Activated naive CD4-positive, alpha-beta T cell treated with anti-CD3 and anti-CD28 coated beads, Interleukin-2, amount 10 ng/mL, durations not matched to agents 7 days and 5 days (primary cell): Measurements from ENCODE around the gene CKM.
"Not testable (repeated sequence)": the region's sequence is repeated elsewhere in the genome, so short reads cannot be mapped to it uniquely, and the experiment has no call there.

Experiments used
- CTCF ChIA-PET: fragments of 350-600 bp; sonication (Branson Sonifier 250); formaldehyde crosslinking; loops from one replicate; lab custom pipeline; 2021; ENCODE audit warnings: antibody characterized with exemption; lab: Charles Lee
- DNase-seq: peaks from one replicate; pipeline ENCODE4 v3.0.0-alpha.2; 2020
- H3K27ac Mint-ChIP-seq: one replicate; pipeline ENCODE4 v1.8.0; 2021; ENCODE audit warnings: mild to moderate bottlenecking, moderate library complexity, mixed read lengths
- H3K27me3 Mint-ChIP-seq: one replicate; pipeline ENCODE4 v1.8.0; 2021; ENCODE audit warnings: mild to moderate bottlenecking, mixed read lengths
- H3K36me3 Mint-ChIP-seq: one replicate; pipeline ENCODE4 v1.8.0; 2021; ENCODE audit warnings: mixed read lengths
- H3K4me1 Mint-ChIP-seq: one replicate; pipeline ENCODE4 v1.8.0; 2021; ENCODE audit warnings: mixed read lengths
- H3K4me3 Mint-ChIP-seq: one replicate; pipeline ENCODE4 v1.8.0; 2021; ENCODE audit warnings: mild to moderate bottlenecking, moderate library complexity, mixed read lengths
- H3K9me3 Mint-ChIP-seq: one replicate; pipeline ENCODE4 v1.8.0; 2021; ENCODE audit warnings: mixed read lengths

Gene CKM

GRCh38 chr19:45278087-45278486, 44.6 kb downstream of the CKM start:
- H3K27ac Mint-ChIP-seq: no peak overlapping the region
- H3K27me3 Mint-ChIP-seq: no peaks in the 10 kb centered on the region
- CTCF ChIA-PET: no interaction called here
- no peaks in the 10 kb centered on the region for H3K9me3 Mint-ChIP-seq
- H3K4me3 Mint-ChIP-seq: no peak overlapping the region
- H3K4me1 Mint-ChIP-seq: no peaks in the 10 kb centered on the region
- DNase-seq: no peak
- peaks cover 12% of the 10 kb centered on the region for H3K36me3 Mint-ChIP-seq

- Mint-ChIP-seq H3K36me3 (peaks cover 14% of the 10 kb centered on the region), H3K4me1 (no peaks in the 10 kb centered on the region), H3K9me3 (no peaks in the 10 kb centered on the region), H3K27me3 (no peaks in the 10 kb centered on the region), H3K27ac (no peak overlapping the region), H3K4me3 (no peak overlapping the region)
- DNase-seq: no peak
- CTCF ChIA-PET: no interaction called here
Observed at GRCh38 chr19:45276284-45276687, 46.4 kb downstream of the CKM start.

GRCh38 chr19:45275370-45275971, 47.2 kb downstream of the CKM start:
- H3K36me3 Mint-ChIP-seq: peaks cover 14% of the 10 kb centered on the region
- H3K27ac Mint-ChIP-seq: no peak overlapping the region

DNA sequence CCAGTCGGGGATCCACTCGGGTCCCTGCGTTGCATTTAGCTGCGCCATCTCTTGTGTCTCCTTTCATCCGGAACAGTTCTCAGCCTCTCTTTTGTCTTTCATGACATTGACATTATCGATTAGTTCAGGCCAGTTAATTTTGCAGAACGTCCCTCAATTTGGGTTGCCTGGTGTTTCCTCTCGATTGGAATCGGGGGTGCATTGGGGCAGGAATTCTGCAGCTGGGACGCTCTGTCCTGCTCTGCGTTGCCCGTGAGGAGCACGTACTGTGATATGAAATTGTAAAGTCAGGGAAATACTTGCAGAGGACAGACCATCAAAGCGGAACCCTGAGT, 49.2 kb downstream of the CKM start:
- Mint-ChIP-seq H3K27ac (no peak overlapping the region), H3K4me1 (no peaks in the 10 kb centered on the region), H3K27me3 (no peaks in the 10 kb centered on the region), H3K4me3 (no peak overlapping the region), H3K36me3 (peaks cover 11% of the 10 kb centered on the region), H3K9me3 (no peaks in the 10 kb centered on the region)
- DNase-seq: no peak
- CTCF ChIA-PET: no interaction called here

More at GRCh38 chr19:45275370-45275971, 47.2 kb downstream of the CKM start:
- H3K27me3 Mint-ChIP-seq: no peaks in the 10 kb centered on the region
- no peak for DNase-seq
- CTCF ChIA-PET: no interaction called here
- no peak overlapping the region for H3K4me3 Mint-ChIP-seq
- no peaks in the 10 kb centered on the region for H3K4me1 Mint-ChIP-seq
- H3K9me3 Mint-ChIP-seq: no peaks in the 10 kb centered on the region

DNA sequence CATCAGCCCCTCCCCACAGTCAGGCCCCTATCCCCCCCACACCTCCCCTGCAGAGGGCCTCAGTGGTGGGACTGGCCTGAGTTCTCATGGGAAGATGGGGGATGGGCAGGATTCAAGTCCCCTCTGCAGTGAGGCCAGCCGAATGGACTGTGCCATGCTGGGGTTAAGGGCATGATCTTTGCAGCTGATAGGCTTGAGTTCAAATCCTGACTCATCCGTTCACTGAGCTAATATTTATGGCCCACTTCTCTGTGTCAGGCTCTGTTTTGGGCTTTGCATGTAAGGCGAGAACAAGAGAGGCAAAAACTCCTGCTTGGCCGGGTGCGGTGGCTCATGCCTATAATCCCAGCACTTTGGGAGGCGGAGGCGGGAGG, 51.0 kb downstream of the CKM start:
- H3K4me1 Mint-ChIP-seq: no peaks in the 10 kb centered on the region
- H3K4me3 Mint-ChIP-seq: no peak overlapping the region
- CTCF ChIA-PET: interaction anchor here (1.5 kb wide), 1 partner anchor 67 kb away, joined by 3 read pairs; no protein-coding TSS in a partner anchor
- DNase-seq: no peak
- H3K27me3 Mint-ChIP-seq: no peaks in the 10 kb centered on the region
- H3K27ac Mint-ChIP-seq: no peak overlapping the region
- no peaks in the 10 kb centered on the region for H3K9me3 Mint-ChIP-seq
- H3K36me3 Mint-ChIP-seq: peaks cover 9% of the 10 kb centered on the region

DNA sequence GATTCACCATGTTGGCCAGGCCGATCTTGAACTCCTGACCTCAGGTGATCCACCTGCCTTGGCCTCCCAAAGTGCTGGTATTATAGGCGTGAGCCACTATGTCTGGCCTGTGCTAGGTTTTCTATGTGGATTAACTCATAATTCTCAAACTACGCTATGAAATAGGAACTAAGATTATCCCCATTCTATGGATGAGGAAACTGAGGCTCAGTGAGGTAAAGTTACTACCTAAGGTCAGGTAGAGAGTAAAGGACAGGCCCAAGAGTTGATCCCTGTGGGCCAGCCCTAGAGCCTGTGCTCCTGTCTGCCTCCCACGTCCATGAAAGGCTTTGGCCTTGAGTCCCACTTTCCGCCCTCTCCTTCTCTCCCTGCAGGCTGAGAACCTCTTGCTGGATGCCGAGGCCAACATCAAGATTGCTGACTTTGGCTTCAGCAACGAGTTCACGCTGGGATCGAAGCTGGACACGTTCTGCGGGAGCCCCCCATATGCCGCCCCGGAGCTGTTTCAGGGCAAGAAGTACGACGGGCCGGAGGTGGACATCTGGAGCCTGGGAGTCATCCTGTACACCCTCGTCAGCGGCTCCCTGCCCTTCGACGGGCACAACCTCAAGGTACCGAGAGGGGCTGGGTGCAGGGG, 51.5 kb downstream of the CKM start:
- no peak overlapping the region for H3K27ac Mint-ChIP-seq
- DNase-seq: no peak
- H3K36me3 Mint-ChIP-seq: peaks cover 9% of the 10 kb centered on the region
- H3K27me3 Mint-ChIP-seq: no peaks in the 10 kb centered on the region
- H3K9me3 Mint-ChIP-seq: no peaks in the 10 kb centered on the region
- CTCF ChIA-PET: no interaction called here
- H3K4me3 Mint-ChIP-seq: no peak overlapping the region
- H3K4me1 Mint-ChIP-seq: no peaks in the 10 kb centered on the region

GRCh38 chr19:45269939-45270338, 52.7 kb downstream of the CKM start:
- H3K4me1 Mint-ChIP-seq, CTCF ChIA-PET, H3K9me3 Mint-ChIP-seq, H3K27me3 Mint-ChIP-seq, H3K36me3 Mint-ChIP-seq, H3K27ac Mint-ChIP-seq, H3K4me3 Mint-ChIP-seq, DNase-seq: not testable (repeated sequence)

GRCh38 chr19:45267296-45267695, 55.4 kb downstream of the CKM start:
- peaks cover 2% of the 10 kb centered on the region for H3K36me3 Mint-ChIP-seq
- no peak overlapping the region for H3K27ac Mint-ChIP-seq
- H3K9me3 Mint-ChIP-seq: no peaks in the 10 kb centered on the region
- no peaks in the 10 kb centered on the region for H3K27me3 Mint-ChIP-seq
- CTCF ChIA-PET: interaction anchor here (0.8 kb wide), 1 partner anchor 18 kb away, joined by 3 read pairs; no protein-coding TSS in a partner anchor
- no peak for DNase-seq
- H3K4me1 Mint-ChIP-seq: no peaks in the 10 kb centered on the region
- no peak overlapping the region for H3K4me3 Mint-ChIP-seq

DNA sequence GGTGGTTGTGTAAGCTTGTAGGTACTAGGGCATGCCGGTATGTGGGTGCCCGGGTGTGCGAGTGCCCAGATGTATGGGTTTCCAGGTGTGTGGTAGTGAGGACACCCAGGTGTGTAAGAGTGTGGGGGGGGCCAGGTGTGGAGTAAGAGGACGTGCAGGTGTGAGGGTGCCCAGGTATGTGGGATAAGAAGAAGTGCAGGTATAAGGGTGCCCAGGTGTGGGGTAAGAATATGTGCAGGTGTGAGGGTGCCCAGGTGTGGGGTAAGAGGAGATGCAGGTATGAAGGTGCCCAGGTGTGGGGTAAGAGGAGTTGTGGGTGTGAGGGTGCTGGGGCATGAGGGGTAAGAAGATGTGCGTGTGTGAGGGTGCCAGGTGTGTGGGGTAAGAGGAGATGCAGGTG, 57.3 kb downstream of the CKM start:
- Mint-ChIP-seq H3K9me3 (no peaks in the 10 kb centered on the region), H3K4me3 (no peak overlapping the region), H3K27me3 (no peaks in the 10 kb centered on the region), H3K36me3 (no peaks in the 10 kb centered on the region), H3K27ac (no peak overlapping the region), H3K4me1 (no peaks in the 10 kb centered on the region)
- DNase-seq: no peak
- CTCF ChIA-PET: no interaction called here

DNA sequence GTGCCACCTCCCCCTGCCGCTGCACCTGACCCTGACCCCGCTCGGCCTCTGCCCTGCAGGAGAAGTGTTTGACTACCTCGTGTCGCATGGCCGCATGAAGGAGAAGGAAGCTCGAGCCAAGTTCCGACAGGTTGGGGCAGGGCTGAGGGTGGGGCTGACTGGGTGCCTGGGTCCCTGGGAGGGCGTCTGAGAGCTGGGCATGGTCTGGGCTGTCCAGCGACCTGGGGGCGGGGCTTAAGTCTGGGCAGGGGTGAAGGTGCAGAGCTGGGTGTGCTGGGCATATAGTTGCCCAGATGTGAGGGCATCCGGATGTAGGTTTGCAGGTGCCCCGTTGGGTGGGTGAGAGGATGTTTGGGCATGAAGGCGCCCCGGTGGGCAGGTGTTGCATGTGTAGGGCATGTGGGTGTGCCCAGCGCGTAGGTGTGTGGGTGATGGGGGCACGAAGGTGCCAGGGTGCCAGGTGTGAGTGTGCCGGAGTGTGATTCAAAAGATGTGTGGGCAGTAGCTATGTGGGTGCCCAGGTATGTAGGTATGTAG, 57.8 kb downstream of the CKM start:
- H3K4me3 Mint-ChIP-seq: no peak overlapping the region
- CTCF ChIA-PET: no interaction called here
- no peaks in the 10 kb centered on the region for H3K36me3 Mint-ChIP-seq
- H3K27ac Mint-ChIP-seq: no peak overlapping the region
- H3K4me1 Mint-ChIP-seq: no peaks in the 10 kb centered on the region
- no peak for DNase-seq
- no peaks in the 10 kb centered on the region for H3K9me3 Mint-ChIP-seq
- no peaks in the 10 kb centered on the region for H3K27me3 Mint-ChIP-seq

DNA sequence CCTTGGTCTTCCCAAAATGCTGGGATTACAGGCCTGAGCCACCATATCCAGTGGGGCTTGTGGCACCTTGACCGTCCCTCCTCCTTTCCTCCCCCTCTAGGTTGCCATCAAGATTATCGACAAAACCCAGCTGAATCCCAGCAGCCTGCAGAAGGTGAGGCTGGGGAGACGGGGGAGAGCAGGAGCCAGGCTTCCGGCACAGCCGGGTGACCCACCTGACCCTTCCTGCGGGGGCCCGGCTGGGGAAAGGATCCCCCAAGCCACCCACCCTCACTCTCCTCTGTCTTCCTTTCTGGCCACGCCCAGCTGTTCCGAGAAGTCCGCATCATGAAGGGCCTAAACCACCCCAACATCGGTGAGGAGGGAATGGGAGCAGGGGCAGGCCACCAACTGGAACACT, 59.7 kb downstream of the CKM start:
- H3K27me3 Mint-ChIP-seq: no peaks in the 10 kb centered on the region
- no peaks in the 10 kb centered on the region for H3K4me1 Mint-ChIP-seq
- H3K4me3 Mint-ChIP-seq: no peak overlapping the region
- DNase-seq: no peak
- CTCF ChIA-PET: no interaction called here
- H3K27ac Mint-ChIP-seq: no peak overlapping the region
- no peaks in the 10 kb centered on the region for H3K9me3 Mint-ChIP-seq
- H3K36me3 Mint-ChIP-seq: no peaks in the 10 kb centered on the region

DNA sequence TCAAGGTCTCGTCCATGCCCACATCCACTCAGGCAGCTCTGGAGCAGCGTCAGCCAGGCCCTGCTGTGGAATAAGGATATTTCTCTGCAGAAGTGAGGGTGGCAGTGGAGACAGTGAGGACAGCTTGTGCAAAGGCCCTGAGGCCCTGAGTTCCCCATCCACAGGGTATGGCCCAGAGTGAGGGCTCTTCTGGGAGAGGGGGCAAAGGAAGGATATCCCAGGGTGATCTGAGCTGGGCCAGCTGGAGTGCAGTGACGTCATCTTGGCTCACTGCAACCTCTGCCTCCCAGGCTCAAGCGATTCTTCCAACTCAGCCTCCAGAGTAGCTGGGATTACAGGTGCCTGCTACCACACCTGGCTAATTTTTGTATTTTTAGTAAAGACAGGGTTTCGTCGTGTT, 60.1 kb downstream of the CKM start:
- H3K4me3 Mint-ChIP-seq: no peak overlapping the region
- no peaks in the 10 kb centered on the region for H3K4me1 Mint-ChIP-seq
- H3K27ac Mint-ChIP-seq: no peak overlapping the region
- no peaks in the 10 kb centered on the region for H3K9me3 Mint-ChIP-seq
- CTCF ChIA-PET: no interaction called here
- H3K36me3 Mint-ChIP-seq: no peaks in the 10 kb centered on the region
- no peak for DNase-seq
- no peaks in the 10 kb centered on the region for H3K27me3 Mint-ChIP-seq

DNA sequence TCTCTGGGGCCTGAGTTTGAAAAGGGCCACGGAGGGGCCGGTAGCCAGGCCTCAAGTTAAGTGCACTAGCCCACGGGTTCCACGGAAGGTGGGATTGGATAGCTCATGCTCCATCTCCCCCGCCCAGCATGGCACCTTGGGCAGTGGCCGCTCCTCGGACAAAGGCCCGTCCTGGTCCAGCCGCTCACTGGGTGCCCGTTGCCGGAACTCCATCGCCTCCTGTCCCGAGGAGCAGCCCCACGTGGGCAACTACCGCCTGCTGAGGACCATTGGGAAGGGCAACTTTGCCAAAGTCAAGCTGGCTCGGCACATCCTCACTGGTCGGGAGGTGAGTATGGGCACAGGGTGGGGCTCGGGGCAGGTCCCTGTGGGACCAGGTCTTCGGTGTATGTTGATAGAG, 63.8 kb downstream of the CKM start:
- CTCF ChIA-PET: interaction anchor here (1.5 kb wide), 1 partner anchor 72 kb away, joined by 3 read pairs; no protein-coding TSS in a partner anchor
- H3K9me3 Mint-ChIP-seq: no peaks in the 10 kb centered on the region
- no peaks in the 10 kb centered on the region for H3K36me3 Mint-ChIP-seq
- DNase-seq: no peak
- H3K27ac Mint-ChIP-seq: no peak overlapping the region
- no peak overlapping the region for H3K4me3 Mint-ChIP-seq
- peaks cover 3% of the 10 kb centered on the region for H3K4me1 Mint-ChIP-seq
- H3K27me3 Mint-ChIP-seq: no peaks in the 10 kb centered on the region

DNA sequence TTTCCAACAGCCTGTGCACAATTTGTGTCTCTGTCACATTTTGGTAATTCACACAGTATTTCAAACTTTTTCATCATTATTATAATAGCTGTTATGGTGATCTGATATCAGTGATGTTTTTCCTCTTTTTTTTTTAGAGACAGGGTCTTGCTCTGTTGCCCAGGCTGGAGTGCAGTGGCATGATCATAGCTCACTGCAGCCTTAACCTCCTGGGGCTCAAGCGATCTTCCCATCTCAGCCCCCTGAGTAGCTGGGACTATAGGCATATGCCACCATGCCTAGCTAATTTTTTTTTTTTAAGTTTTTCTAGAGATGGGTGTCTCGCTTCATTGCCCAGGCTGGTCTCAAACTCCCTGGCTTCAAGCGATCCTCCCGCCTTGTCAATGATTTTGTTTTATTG, 65.8 kb downstream of the CKM start:
- H3K4me1 Mint-ChIP-seq: peaks cover 23% of the 10 kb centered on the region
- H3K27ac Mint-ChIP-seq: no peak overlapping the region
- H3K9me3 Mint-ChIP-seq: no peaks in the 10 kb centered on the region
- H3K36me3 Mint-ChIP-seq: no peaks in the 10 kb centered on the region
- no peak overlapping the region for H3K4me3 Mint-ChIP-seq
- H3K27me3 Mint-ChIP-seq: no peaks in the 10 kb centered on the region
- no peak for DNase-seq
- CTCF ChIA-PET: interaction anchor here (0.6 kb wide), 1 partner anchor 10 kb away, joined by 3 read pairs; no protein-coding TSS in a partner anchor
